A673 (cell line): Measurements from ENCODE around the gene CENPS. TPM values are rescaled to one million over a fixed set of nuclear protein-coding genes. Genes with fewer than 3 reads are reported as not detected.
A peak's percentile ranks its signal among the peaks of the same experiment; 100 is the strongest.
"Not testable (repeated sequence)": the region's sequence is repeated elsewhere in the genome, so short reads cannot be mapped to it uniquely, and the experiment has no call there.

Source experiments
- BruUV-seq: library from RNA; stranded (reverse); fragments of 400-500 nt; replicated peaks from 2 replicates; lab custom pipeline; 2021; lab: Mats Ljungman, UMichigan
- CTCF ChIA-PET: fragments of 300-600 bp; sonication (Branson Sonifier 250); formaldehyde crosslinking; loops from one replicate; lab custom pipeline; 2022; ENCODE audit warnings: antibody characterized with exemption; lab: Charles Lee
- POLR2A ChIA-PET: fragments of 300-600 bp; sonication (Branson Sonifier 250); formaldehyde crosslinking; loops from one replicate; lab custom pipeline; 2022; ENCODE audit warnings: antibody characterized with exemption; ENCODE audit not compliant: low non-redundant PET; lab: Charles Lee
- DNase-seq: peaks from one replicate; pipeline ENCODE4 v3.0.0-alpha.2; 2015; ENCODE audit warnings: low spot score
- H3K27ac ChIP-seq: fragments of 200-600 bp; sonication (generic); 2 replicates; pipeline ENCODE4 v1.5.1; 2016; ENCODE audit warnings: mixed run types, low read depth, mild to moderate bottlenecking, mixed read lengths, antibody characterized with exemption, low read length; ENCODE audit not compliant: poor library complexity, severe bottlenecking
- H3K27me3 ChIP-seq: fragments of 200-600 bp; sonication (generic); replicated peaks from 2 replicates; pipeline ENCODE4 v1.6.1; 2017; ENCODE audit warnings: mixed run types, low read depth, mild to moderate bottlenecking, mixed read lengths, antibody characterized with exemption, low read length; ENCODE audit not compliant: insufficient read depth, poor library complexity
- H3K36me3 ChIP-seq: fragments of 200-600 bp; sonication (generic); 2 replicates; pipeline ENCODE4 v1.6.1; 2016; ENCODE audit warnings: mixed run types, mild to moderate bottlenecking, mixed read lengths, antibody characterized with exemption, low read length; ENCODE audit not compliant: insufficient read depth, poor library complexity, severe bottlenecking
- H3K4me1 ChIP-seq: fragments of 200-600 bp; sonication (generic); 2 replicates; pipeline ENCODE4 v1.6.1; 2017; ENCODE audit warnings: mixed run types, mild to moderate bottlenecking, mixed read lengths, antibody characterized with exemption, low read length; ENCODE audit not compliant: insufficient read depth, poor library complexity, severe bottlenecking
- H3K4me3 ChIP-seq: fragments of 200-600 bp; sonication (generic); 2 replicates; pipeline ENCODE4 v1.5.1; 2016; ENCODE audit warnings: low read depth, mixed run types, mild to moderate bottlenecking, mixed read lengths, low read length; ENCODE audit not compliant: poor library complexity, severe bottlenecking
- H3K9me3 ChIP-seq: fragments of 200-600 bp; sonication (generic); 2 replicates; pipeline ENCODE4 v1.6.1; 2016; ENCODE audit warnings: mixed run types, low read depth, mild to moderate bottlenecking, mixed read lengths, antibody characterized with exemption, low read length; ENCODE audit not compliant: poor library complexity, severe bottlenecking
- EZH2 ChIP-seq: fragments of 200-600 bp; sonication (generic); IDR thresholded peaks from 2 replicates; pipeline ENCODE4 v1.6.1; 2017; ENCODE audit warnings: borderline replicate concordance, low read depth, mild to moderate bottlenecking, mixed read lengths, antibody characterized with exemption, low read length; ENCODE audit not compliant: poor library complexity, severe bottlenecking
- intact Hi-C: fragments of 100-400 bp; cut with micrococcal nuclease; formaldehyde crosslinking; loops from one replicate; pipeline ENCODE4 v1.10.0; 2022; ENCODE audit not compliant: unreplicated experiment
- total RNA-seq: library from RNA; stranded (reverse); gene quantifications from 2 replicates; pipeline ENCODE4 v1.2.3, GENCODE V29; 2021
- TF ChIP-seq, protein P1 (sequence below): fragments of 300-800, 200-600 bp; sonication (generic); conservative IDR thresholded peaks from 2 replicates; pipeline ENCODE4 v1.5.1; 2017; ENCODE audit warnings: low read depth, mild to moderate bottlenecking, antibody characterized with exemption, low read length, moderate library complexity, mixed read lengths

The CENPS gene
- total RNA-seq, 1 experiment from 2014 or later: 42.2 TPM

DNA sequence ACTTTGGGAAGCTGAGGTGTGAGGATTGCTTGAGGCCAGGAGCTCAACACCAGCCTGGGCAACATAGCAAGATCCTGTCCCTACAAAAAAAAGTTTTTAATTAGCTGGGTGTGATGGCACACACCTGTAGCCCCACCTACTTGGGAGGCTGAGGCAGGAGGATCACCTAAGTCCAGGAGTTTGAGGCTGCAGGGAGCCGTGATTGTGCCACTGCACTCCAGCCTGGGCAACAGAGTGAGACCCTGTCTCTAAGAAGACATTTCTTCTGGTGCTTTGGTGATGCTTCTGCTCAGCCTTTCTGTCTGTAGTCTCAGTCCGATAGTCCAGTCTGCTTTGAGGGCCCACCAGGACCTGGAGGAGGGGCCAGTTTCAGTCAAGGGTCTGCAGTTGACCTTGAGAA, 23.0 kb upstream of the CENPS start:
- Histone ChIP-seq H3K9me3 (no peaks in the 10 kb centered on the region), H3K27ac (no peak overlapping the region), H3K27me3 (no peaks in the 10 kb centered on the region), H3K4me1 (peaks cover 10% of the 10 kb centered on the region), H3K4me3 (no peak overlapping the region), H3K36me3 (peaks cover 100% of the 10 kb centered on the region)
- ChIA-PET CTCF (no interaction called here), POLR2A (interaction anchor here (0.7 kb wide), 1 partner anchor 811 kb away, joined by 6 read pairs; no protein-coding TSS in a partner anchor)
- TF ChIP-seq EZH2: no peak
- TF ChIP-seq, protein P1, sequence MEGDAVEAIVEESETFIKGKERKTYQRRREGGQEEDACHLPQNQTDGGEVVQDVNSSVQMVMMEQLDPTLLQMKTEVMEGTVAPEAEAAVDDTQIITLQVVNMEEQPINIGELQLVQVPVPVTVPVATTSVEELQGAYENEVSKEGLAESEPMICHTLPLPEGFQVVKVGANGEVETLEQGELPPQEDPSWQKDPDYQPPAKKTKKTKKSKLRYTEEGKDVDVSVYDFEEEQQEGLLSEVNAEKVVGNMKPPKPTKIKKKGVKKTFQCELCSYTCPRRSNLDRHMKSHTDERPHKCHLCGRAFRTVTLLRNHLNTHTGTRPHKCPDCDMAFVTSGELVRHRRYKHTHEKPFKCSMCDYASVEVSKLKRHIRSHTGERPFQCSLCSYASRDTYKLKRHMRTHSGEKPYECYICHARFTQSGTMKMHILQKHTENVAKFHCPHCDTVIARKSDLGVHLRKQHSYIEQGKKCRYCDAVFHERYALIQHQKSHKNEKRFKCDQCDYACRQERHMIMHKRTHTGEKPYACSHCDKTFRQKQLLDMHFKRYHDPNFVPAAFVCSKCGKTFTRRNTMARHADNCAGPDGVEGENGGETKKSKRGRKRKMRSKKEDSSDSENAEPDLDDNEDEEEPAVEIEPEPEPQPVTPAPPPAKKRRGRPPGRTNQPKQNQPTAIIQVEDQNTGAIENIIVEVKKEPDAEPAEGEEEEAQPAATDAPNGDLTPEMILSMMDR: no peak
- intact Hi-C loops: no loop called here
- DNase-seq: no peak
- no TSS peak for BruUV-seq

- no peak overlapping the region for H3K4me3 ChIP-seq
- DNase-seq: peak; percentile 76
- CTCF ChIA-PET: no interaction called here
Measured at GRCh38 chr1:10415211-10415930, 14.9 kb upstream of the CENPS start.

GRCh38 chr1:10415967-10416366, 14.3 kb upstream of the CENPS start:
- H3K4me1 ChIP-seq: peaks cover 10% of the 10 kb centered on the region
- BruUV-seq, CTCF ChIA-PET, DNase-seq, intact Hi-C loops, H3K27me3 ChIP-seq, H3K9me3 ChIP-seq, H3K4me3 ChIP-seq, POLR2A ChIA-PET: not testable (repeated sequence)
- H3K36me3 ChIP-seq: peaks cover 97% of the 10 kb centered on the region
- H3K27ac ChIP-seq: peak overlapping the region; percentile 73

More at GRCh38 chr1:10415211-10415930, 14.9 kb upstream of the CENPS start:
- Histone ChIP-seq H3K27me3 (no peaks in the 10 kb centered on the region), H3K9me3 (no peaks in the 10 kb centered on the region), H3K4me1 (peaks cover 10% of the 10 kb centered on the region), H3K36me3 (peaks cover 97% of the 10 kb centered on the region), H3K27ac (peak overlapping the region; percentile 73)
- intact Hi-C loops: no loop called here
- TF ChIP-seq, protein P1: no peak
- TF ChIP-seq EZH2: no peak
- POLR2A ChIA-PET: no interaction called here
- BruUV-seq: no TSS peak

DNA sequence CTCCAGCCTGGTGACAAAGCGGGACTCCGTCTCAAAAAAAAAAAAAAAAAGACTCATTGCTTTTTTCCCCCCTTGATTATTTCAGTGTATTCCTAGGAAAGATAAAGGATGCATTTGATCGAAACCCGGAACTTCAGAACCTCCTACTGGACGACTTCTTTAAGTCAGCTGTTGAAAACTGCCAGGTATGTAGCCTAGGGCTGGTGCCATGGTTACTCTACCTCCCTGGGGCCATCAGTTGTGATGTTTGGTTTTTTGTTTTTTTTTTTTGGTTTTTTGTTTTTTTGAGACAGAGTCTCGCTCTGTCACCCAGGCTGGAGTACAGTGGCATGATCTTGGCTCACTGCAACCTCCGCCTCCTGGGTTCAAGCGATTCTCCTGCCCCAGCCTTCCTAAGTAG, 11.5 kb upstream of the CENPS start:
- POLR2A ChIA-PET, H3K27ac ChIP-seq, H3K27me3 ChIP-seq, DNase-seq, intact Hi-C loops, BruUV-seq, H3K9me3 ChIP-seq, H3K4me3 ChIP-seq: not testable (repeated sequence)
- CTCF ChIA-PET: interaction anchor here (0.8 kb wide), 1 partner anchor 41 kb away, joined by 4 read pairs; no protein-coding TSS in a partner anchor
- peaks cover 10% of the 10 kb centered on the region for H3K4me1 ChIP-seq
- H3K36me3 ChIP-seq: peaks cover 79% of the 10 kb centered on the region
